GM21528 (cell line): Measurements from ENCODE around the gene NXPH1.

ENCODE experiments used
- ATAC-seq: cut with Tn5 transposase; IDR thresholded peaks from one replicate; pipeline ENCODE4 v1.9.1; 2021; ENCODE audit warnings: mild to moderate bottlenecking, moderate library complexity; ENCODE audit not compliant: unreplicated experiment, low FRiP score

NXPH1 gene

DNA sequence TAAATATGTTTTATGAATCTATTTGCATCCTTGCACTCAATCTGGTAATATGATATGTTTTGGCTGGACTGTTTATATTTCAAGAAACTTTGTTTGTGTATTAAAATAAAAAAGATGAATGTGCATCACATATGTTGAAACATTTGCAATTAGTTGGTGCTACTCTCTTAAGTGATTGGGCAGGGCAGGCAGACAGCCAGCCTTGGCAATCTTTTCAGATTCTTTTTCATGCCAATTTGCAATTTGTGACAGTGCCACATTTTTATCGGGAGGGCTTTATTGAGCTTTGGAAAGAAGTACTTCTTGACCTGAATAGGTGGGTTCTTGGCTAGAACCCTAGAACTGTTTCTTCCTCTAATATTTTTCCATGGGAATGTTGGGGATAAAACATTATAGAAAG lies 152.2 kb downstream of the NXPH1 start:
- ATAC-seq = no peak

DNA sequence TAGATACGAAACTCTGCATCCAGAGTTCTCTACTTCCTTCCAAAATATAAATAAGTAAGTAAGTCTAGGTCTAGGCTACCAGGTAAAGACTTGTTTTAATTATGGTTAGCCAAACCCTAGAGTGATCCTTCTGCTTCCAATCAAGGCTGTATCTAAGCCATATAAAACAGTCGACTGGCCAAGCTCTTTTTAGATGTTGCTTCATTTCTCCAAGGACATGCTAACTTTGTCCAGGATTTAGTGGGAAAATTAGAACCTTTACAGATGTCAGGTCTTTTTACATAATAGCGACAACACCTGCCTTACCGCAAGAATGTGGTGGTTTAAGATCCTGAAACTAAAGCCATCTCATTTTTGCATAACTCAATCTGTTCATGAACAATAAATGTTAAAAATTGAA lies 156.8 kb downstream of the NXPH1 start:
- ATAC-seq = no peak

DNA sequence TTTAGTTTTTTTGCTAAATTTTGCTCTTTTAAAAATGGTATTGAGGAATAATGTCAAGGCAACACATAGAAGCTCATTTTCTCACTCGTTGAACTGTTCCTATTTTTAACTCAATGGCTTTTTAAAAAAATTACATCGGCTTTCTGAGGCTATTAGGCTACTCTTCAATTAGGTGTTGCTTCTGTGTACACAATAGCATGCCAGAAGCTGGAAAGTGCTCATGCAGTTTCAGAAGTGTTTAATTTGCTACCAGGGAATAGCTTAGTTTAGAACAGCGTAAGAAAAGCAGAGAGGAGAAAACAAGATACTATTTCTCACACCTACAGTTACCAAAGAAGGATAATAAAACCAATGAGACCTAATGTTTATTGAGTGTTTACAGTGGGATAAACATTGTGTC lies 157.4 kb downstream of the NXPH1 start:
- no peak for ATAC-seq

DNA sequence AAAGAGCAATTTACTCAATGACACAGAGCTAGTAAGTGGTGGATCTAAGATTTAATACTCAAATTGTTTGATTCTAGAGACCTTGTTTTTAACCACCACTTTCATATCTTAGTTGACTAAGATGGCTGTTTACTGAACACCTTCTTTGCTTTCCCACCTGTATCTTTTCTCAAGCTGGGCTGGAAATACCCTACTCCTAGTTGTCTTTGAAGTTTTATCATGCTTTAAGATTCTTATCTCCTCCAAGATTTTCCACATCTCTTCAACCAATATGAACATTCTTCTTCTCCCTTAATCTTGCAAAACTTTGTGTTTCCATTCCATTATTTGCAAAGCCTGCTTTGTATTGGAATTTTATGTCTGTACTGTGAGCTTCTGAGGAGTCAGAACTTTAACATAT lies 157.9 kb downstream of the NXPH1 start:
- no peak for ATAC-seq

- ATAC-seq = no peak
Observed at GRCh38 chr7:8592167-8592566, 158.8 kb downstream of the NXPH1 start.

GRCh38 chr7:8594115-8594514 lies 160.7 kb downstream of the NXPH1 start:
- ATAC-seq = no peak

- no peak for ATAC-seq
Observed at GRCh38 chr7:8597565-8597964, 164.2 kb downstream of the NXPH1 start.

DNA sequence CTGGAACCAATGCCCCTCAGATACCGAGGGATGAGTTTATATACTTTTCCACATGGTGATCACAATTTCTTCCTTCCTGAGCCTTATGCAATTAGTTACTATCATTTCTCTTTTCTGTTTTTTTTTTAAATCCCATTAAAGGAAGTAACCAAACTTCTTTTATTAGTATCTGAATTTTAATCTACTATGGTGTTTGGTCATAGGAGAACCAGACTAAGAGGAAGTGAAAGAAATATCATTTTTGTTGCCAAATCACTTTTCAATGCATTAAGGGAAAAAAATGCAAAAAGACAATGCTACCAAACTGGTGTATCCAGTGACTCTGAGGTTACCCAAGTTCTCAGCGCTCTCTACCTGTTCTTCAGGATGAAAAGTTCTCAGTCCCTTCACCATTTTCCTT lies 167.7 kb downstream of the NXPH1 start:
- ATAC-seq = no peak

- no peak for ATAC-seq
Observed at GRCh38 chr7:8605221-8605620, 171.8 kb downstream of the NXPH1 start.

DNA sequence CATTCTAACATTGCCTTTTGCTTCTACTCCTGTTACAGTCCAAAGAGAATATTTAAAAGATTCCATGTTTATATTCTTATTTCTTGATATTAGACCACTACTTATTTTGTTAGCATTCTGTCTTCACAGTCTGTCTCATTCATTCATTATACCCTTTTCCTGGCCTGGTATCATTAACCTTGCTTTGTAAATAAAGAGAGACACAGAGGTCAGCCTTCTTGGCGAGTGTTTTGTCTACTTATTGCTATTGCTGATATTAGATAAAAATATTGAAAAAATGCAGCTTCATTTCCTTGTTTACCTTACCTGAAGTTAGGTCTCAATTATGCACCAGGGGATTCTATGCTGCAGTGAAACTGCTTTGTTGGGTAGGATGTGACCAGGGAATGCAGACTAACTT lies 179.2 kb downstream of the NXPH1 start:
- ATAC-seq = no peak

DNA sequence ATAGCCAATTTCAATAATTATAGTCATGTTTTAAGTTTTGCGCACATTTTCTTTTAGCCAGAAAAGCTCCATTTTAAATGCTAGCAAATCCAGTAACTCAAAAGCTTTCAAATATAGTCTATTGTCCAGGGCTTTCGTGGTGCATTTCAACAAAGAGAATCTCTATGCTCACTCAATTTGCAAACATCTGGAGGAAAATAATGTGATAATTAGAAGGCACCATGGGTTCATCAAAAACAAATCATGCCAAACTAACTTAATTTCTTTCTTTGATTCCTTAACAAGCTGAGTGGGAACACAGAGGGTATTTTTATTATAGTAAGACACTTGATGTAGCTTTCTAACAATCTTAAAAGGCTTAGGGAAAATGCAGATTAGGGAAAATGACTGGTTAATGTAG lies 179.8 kb downstream of the NXPH1 start:
- ATAC-seq = no peak

DNA sequence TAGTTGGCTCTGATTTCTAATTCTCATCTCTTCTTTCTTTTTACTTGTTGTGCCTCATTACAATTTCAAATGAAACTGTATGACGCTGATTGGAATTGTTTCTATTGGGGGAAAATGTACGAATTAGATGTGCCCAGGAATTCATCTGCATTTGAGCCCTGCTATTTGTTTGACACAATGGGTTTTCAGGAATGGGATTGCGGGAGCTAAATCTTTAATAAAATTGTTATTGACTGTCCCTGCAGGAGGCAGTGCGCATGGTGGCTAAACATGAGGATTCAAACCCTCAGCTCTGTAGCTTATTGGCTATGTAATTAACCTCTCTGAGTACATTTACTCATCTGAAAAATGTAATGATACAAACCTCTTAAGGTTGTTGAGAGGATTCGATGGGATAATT lies 181.6 kb downstream of the NXPH1 start:
- ATAC-seq = no peak

- ATAC-seq = no peak
Observed at GRCh38 chr7:8618441-8619070, 185.1 kb downstream of the NXPH1 start.

DNA sequence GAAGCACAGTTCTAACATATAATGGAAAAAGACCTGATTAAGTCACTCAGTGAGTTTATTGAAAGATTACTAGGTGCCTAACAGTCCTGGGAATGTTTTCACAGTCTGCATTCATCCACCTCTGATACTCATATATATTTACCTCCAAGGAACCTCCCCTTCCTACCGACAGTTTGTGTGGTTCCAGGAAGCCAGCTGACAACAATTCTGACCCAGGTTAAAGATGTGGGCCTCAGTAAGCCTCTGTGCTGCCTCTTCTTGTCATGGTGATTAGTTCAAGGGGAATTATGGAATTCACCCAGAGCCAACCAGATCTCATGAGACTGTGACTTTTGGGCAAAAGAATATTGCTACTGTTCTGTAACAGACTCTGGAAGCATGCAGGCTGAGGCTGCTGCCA lies 186.8 kb downstream of the NXPH1 start:
- no peak for ATAC-seq

DNA sequence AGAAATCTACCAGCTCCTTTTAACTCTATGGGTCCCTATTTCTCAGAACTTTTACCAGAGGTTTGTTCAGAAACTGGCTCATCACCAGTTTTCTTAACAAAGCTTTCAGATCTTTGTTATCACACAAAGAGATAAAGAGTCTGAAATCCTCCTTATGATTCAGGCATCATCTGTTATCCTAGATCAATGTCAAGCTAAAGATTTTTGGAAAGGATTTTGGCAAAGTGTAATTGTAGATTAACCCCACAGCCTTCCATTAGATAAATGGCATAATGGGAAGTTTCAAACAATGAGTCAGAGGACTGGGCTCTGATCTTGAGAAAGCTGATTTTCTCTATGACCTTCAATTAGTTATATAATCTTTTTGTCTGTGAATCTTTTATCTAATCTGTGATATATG lies 192.2 kb downstream of the NXPH1 start:
- ATAC-seq = no peak

GRCh38 chr7:8627325-8627724 lies 193.9 kb downstream of the NXPH1 start:
- no peak for ATAC-seq

GRCh38 chr7:8628656-8629055 lies 195.2 kb downstream of the NXPH1 start:
- no peak for ATAC-seq

DNA sequence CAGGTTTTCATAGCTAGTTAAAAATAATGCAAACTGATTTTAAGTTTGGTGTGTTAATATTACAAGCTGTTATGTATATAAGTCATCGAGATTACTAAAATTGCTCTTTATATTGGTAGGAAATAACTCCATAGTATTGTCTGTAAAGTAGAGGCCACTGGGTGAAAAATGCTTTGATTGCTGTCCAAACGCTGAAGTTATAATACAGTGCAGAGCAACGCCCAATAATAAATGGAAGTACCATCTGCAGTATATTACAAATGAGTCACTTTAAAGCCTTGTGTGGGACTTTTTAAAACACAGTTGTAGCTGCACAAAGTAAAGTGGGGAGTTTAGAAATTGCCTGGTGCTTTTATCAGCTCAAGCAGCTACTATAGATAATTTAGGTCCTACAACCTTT lies 196.1 kb downstream of the NXPH1 start:
- no peak for ATAC-seq

DNA sequence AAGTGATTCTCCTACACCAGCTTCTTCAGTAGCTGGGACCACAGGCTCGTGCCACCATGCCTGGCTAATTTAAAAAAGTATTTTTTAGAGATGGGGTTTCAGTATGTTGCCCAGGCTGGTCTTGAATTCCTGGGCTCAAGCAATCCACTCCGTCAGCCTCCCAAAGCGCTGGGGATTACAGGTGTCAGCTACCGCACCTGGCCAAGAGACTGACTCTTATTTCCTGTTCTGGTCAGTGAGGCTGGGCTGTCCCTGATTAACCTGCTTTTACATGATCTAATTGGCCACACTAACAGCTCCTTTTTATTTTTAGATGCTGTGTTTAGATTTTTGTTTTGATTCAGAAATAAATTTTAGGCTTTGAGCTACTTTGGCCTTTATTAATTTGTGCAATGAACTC lies 203.9 kb downstream of the NXPH1 start:
- ATAC-seq = no peak

GRCh38 chr7:8638076-8638475 lies 204.7 kb downstream of the NXPH1 start:
- no peak for ATAC-seq

- ATAC-seq = no peak
Observed at GRCh38 chr7:8639668-8640067, 206.3 kb downstream of the NXPH1 start.

DNA sequence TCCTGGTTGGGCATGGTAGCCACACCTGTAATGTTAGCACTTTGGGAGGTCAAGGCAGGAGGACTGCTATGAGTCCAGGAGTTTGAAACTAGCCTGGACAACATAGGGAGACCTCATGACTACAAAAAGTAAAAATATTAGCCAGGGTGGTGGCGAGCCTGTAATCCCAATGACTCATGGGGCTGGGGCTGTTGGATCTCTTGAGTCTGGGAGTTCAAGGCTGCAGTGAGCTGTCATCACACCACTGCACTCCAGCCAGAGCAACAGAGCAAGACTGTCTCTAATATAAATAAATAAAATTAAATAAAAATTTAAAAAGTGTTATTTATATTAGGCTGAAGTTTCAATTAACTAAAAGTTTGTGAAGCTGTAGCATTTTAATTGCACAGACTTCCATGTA lies 207.3 kb downstream of the NXPH1 start:
- ATAC-seq = no peak
